SK-MEL-5 (cell line): ENCODE results near the gene KCNJ11. TPM values are rescaled to one million over a fixed set of nuclear protein-coding genes. Genes with fewer than 3 reads are reported as not detected.

Experiments
- DNase-seq: peaks from one replicate; pipeline ENCODE4 v3.0.0-alpha.2; 2016; ENCODE audit warnings: low read depth, low spot score
- in situ Hi-C: cut with HindIII; loops from 2 replicates; pipeline ENCODE4 v1.10.0; 2016; ENCODE audit warnings: low sequenced_read_pairs, high pct_unique_total_duplicates, low pct_unique_long_range_greater_than_20kb
- total RNA-seq: library from RNA; depleted of rRNA; stranded (reverse); fragments of >200 nt; shearing (Covaris generic); gene quantifications from 2 replicates; pipeline ENCODE4 v1.2.3, GENCODE V29; 2014

KCNJ11 gene
- total RNA-seq, 1 experiment from 2014 or later: not detected

DNA sequence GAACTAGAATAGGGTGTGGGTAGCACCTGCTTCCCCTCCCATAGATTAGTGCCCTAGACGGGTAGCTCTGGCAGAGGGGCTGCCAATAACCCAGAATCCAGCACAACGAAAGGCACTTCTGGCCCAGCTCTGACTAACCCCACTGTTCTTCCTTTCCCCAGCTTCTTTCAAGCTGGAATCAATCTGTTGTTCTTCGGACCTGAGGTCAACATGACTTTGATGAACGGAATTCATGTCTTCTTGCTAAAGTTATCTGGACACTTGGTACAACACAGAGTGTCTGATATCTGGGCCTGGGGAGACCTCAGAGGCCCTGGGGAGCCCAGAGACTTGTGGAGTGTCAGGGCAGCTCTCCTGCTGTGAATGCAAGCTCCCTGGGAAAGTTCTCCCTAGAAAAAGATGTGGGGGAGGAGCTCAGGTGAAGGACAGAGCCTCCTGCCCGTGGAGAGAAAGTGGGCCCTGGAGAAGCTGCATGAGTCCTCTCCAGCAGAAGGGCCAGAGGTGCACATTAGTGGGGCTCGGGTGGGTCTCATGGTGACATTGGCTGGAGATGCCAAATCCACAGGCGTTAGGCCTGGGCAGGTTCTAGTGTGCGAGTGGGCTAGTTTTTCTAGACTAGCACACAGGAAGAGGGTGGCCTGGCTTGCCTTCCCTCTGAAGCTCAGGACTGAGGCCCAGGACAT lies 6.3 kb downstream of the KCNJ11 start:
- in situ Hi-C loops: no loop called here

GRCh38 chr11:17381156-17381555 lies 7.3 kb downstream of the KCNJ11 start:
- no peak for DNase-seq
- in situ Hi-C loops: no loop called here

More for the DNA sequence above, 6.3 kb downstream of the KCNJ11 start:
- no peak for DNase-seq

GRCh38 chr11:17379383-17380180 lies 8.9 kb downstream of the KCNJ11 start:
- no peak for DNase-seq
- in situ Hi-C loops: no loop called here

GRCh38 chr11:17378655-17379054 lies 9.8 kb downstream of the KCNJ11 start:
- DNase-seq: no peak
- in situ Hi-C loops: no loop called here

GRCh38 chr11:17376493-17376892 lies 12.0 kb downstream of the KCNJ11 start:
- in situ Hi-C loops: no loop called here
- no peak for DNase-seq

GRCh38 chr11:17375547-17375946 lies 12.9 kb downstream of the KCNJ11 start:
- no peak for DNase-seq
- in situ Hi-C loops: no loop called here

DNA sequence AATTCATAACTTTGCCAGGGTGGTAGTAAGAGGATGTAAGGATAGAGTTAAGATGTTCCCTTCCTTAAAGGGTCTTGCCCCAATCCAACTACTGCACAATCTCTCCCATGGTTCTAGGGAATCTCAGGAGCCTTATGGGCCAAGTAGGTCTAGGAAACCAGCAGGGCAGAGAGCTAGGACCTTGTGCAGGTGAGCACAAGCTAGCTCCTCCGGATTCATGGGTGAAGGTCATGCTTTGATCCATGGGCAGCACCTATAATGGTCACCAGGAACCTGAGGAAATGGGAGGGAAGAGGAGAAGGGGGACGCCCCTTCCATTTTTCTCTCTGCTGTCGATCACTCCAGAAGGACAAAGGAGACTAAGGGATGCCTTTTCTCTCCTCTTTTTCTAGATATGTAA lies 16.8 kb downstream of the KCNJ11 start:
- DNase-seq: no peak
- in situ Hi-C loops: no loop called here

DNA sequence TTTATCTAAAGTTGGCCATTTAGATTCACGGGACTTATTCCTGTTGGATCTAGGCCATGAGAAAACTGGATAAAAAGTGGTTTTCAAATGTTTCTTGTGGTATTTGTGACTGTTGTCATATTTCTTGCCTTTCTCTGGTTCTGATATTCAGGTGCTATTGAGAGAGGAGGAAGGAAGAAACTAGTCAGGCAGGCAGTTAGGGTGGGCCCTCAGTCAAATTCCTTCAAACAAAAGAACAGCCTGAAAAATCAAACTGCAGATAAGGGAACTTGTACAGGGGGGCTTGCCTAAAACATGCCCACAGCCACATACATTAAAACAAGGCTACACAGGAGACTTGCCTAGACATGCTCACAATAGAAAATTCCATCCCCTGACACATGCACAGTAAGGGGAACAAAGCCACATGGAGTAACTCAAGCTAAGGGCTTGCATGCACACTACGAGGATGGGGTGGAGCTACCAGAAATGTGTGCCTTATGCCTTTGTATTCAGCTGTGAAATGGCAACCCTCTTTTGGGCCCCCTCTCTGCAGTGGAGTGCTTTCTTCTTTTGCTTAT lies 18.7 kb downstream of the KCNJ11 start:
- in situ Hi-C loops: no loop called here

GRCh38 chr11:17369094-17369493 lies 19.4 kb downstream of the KCNJ11 start:
- in situ Hi-C loops: no loop called here
- no peak for DNase-seq

More for the DNA sequence above, 18.7 kb downstream of the KCNJ11 start:
- no peak for DNase-seq

GRCh38 chr11:17368551-17368950 lies 19.9 kb downstream of the KCNJ11 start:
- in situ Hi-C loops: no loop called here
- DNase-seq: no peak

DNA sequence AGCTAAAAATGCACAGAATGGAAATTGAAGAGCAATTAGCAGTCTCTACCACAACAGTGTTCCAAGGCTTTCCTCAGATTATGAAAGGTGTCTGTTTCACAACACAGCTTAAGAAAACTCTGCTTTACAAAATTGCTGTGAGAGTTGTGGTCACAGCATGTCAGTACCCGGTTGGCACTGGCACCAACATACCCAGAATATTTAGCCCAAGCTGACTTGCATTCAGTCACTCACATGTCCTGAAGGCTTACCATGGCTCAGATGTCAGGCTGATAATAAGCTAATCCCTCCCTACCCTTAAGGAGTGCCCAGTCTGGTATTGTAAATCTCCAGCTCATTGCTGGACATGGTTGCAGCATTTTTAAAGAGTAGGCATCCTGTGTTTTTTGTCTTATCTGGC lies 22.0 kb downstream of the KCNJ11 start:
- in situ Hi-C loops: no loop called here
- DNase-seq: no peak

- in situ Hi-C loops: no loop called here
- DNase-seq: peak; percentile 85
These were observed 33.9 kb downstream of the KCNJ11 start for GRCh38 chr11:17354601-17354991.

DNA sequence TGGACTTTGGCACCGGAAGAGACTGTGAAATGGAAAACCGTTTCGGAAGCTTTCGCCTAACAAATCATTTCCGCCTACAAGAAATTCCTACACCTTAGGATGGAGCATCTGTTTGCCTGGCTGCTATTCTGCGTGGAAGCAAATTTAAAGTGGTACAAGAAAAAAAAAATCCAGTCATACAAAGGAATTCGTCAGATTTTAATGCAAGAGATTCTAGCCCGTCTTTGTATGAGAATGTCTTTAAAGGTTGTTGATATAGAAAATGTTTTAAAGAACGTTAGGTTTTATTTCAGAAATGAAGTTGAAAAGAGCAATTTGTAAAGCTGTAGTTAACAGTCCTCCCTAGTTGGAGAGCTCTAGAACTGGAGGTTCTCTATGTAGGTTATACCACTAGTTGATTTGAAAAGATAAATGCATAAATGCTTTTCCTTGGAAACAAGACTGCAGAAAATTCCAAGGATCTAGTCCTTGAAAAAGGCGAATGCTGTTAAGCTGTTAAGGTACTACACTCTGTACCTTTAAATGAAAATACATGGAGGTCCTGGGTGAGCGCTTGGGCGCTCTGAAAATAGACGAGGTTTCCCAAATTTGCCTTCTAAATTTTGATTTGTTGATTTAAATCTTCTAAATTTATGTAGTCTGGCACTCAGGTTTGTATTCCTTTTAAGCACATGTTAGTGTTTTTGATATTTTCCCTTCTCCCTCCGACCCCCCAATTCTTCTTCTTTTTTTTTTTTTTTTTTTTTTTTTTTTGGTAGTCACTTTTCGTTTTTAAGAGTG lies 34.4 kb downstream of the KCNJ11 start:
- in situ Hi-C loops: no loop called here
- no peak for DNase-seq

- in situ Hi-C loops: no loop called here
- peak; percentile 72 for DNase-seq
These were observed 35.3 kb downstream of the KCNJ11 start for GRCh38 chr11:17352950-17353820.

- DNase-seq: peak; percentile 41
- in situ Hi-C loops: no loop called here
These were observed 36.8 kb downstream of the KCNJ11 start, which contains the start of gene NCR3LG1 for GRCh38 chr11:17351510-17352176. TSS of gene NCR3LG1 (plus strand) at chr11:17351800. CDS start at chr11:17351970, 170 bp downstream.

- in situ Hi-C loops: no loop called here
- no peak for DNase-seq
These were observed 37.3 kb downstream of the KCNJ11 start for GRCh38 chr11:17351172-17351509.
